Pancreas (tissue), 10 donors: ENCODE results near the gene ADAM15. TPM values are rescaled to one million over a fixed set of nuclear protein-coding genes. Genes with fewer than 3 reads are reported as not detected.

Experiments used
- ATAC-seq, 4 donors: fragments of 200-7000 bp; cut with Tn5 transposase; one replicate each; pipeline versions ENCODE4 v1.8.0 to v1.9.1; 2020; ENCODE audit warnings: mild to moderate bottlenecking in 4 of 4, moderate library complexity in 4 of 4
- DNase-seq, 6 donors: peaks; one replicate each; pipeline ENCODE4 v3.0.0-alpha.2; 2020
- FAIRE-seq: peaks from 2 replicates; lab custom pipeline; 2012; peaks lifted over from hg19 to GRCh38; lab: Jason Lieb, UNC
- H3K27ac ChIP-seq, 4 donors: fragments of 200-600 bp; sonication (generic); 1 replicate in 3 of 4; 2 replicates in 1 of 4; pipeline versions ENCODE4 v1.5.0 to v1.8.0; 2020
- H3K27me3 ChIP-seq, 4 donors: fragments of 200-600 bp; one replicate each; pipeline ENCODE4 v1.8.0; 2021
- H3K36me3 ChIP-seq, 3 donors: fragments of 200-600 bp; sonication (generic) in 1 of 3; one replicate each; pipeline versions ENCODE4 v1.5.0 to v1.8.0; 2020 to 2021
- H3K4me1 ChIP-seq, 3 donors: fragments of 200-600 bp; one replicate each; pipeline ENCODE4 v1.8.0; 2021
- H3K4me3 ChIP-seq, 4 donors: fragments of 200-600 bp; sonication (generic) in 2 of 4; one replicate each; pipeline versions ENCODE4 v1.5.0 to v1.8.0; 2020 to 2021
- H3K9me3 ChIP-seq, 4 donors: fragments of 200-600 bp; one replicate each; pipeline ENCODE4 v1.8.0; 2021
- CTCF ChIP-seq, 4 donors: fragments of 200-600 bp; sonication (generic) in 3 of 4; IDR thresholded peaks; one replicate each; pipeline versions ENCODE4 v1.5.0 to v1.8.0; 2021; ENCODE audit warnings: antibody characterized with exemption in 4 of 4
- WGBS, 2 donors: extraction: QIAGEN DNeasy Blood & Tissue Kit; methylation state at CpG; one replicate each; pipeline ENCODE4 v1.1.7; 2013; 5-methylcytosine and 5-hydroxymethylcytosine counted together
- intact Hi-C, 3 donors: fragments of 100-400 bp; cut with DNase I; formaldehyde crosslinking; loops; one replicate each; pipeline versions ENCODE4 v1.11.1 to v1.14.2; 2022
- polyA plus RNA-seq, 2 donors: library from polyadenylated mRNA; stranded (reverse); fragments of 200-250 nt; gene quantifications; one replicate each; pipeline ENCODE4 v1.2.3, GENCODE V29; 2013
- total RNA-seq, 6 donors: library from RNA; stranded (reverse); fragmentation: NEBNext Ultra II Directional in 4 of 6; extraction: Animal tissue kit (Norgen Biotek cat#: 25700) in 4 of 6; gene quantifications; one replicate each; pipeline versions ENCODE4 v1.2.1 to v1.2.4, GENCODE V29; 2021 to 2023
- donor health status: healthy with polysubstance abuse.
- donor health status: DM: no; HTN: no; CAD: no; lungs with moderate emphysema.
- donor health status: DM: no; HTN: no; CAD: no.
- donor health status: control.
- donor health status: control.
- donor health status: Bipolar disorder and iron deficiency.
- donor health status: DM: yes; HTN: yes; CAD: no.
- donor health status: DM: no; HTN: no; CAD: no.
- donor health status: DM: no; HTN: no; CAD: no.
- donor health status: DM: yes; HTN: yes; CAD: no.

Gene ADAM15
- total and polyA plus RNA-seq, 8 donors, result 23.7 to 125 (median 35.2) TPM

GRCh38 chr1:155057788-155058211 is 6.7 kb downstream of the ADAM15 start:
- peaks cover 0 to 10% (median 0%) of the 10 kb centered on the region in 3 donors for H3K36me3 ChIP-seq
- H3K27me3 ChIP-seq, result no peaks in the 10 kb centered on the region
- no peak overlapping the region for H3K27ac ChIP-seq
- no peaks in the 10 kb centered on the region for H3K9me3 ChIP-seq
- intact Hi-C loops, result no loop called here
- H3K4me1 ChIP-seq, result peaks cover 12 to 15% (median 13%) of the 10 kb centered on the region in 3 donors
- no peak for FAIRE-seq
- peak in 1 of 6 donors; percentile 55 for DNase-seq
- WGBS, 2 donors, result 91 to 95% methylated on average over 13 of the region's 13 CpGs
- no peak overlapping the region for H3K4me3 ChIP-seq
- TF ChIP-seq CTCF (IDR thresholded peaks at IDR 0.05), result no peak
- ATAC-seq, result no peak

GRCh38 chr1:155060736-155061135 is 9.6 kb downstream of the ADAM15 start:
- Histone ChIP-seq H3K36me3 (peaks cover 0 to 10% (median 0%) of the 10 kb centered on the region in 3 donors), H3K27ac (no peak overlapping the region), H3K9me3 (no peaks in the 10 kb centered on the region), H3K4me1 (peaks cover 19 to 23% (median 20%) of the 10 kb centered on the region in 3 donors), H3K4me3 (no peak overlapping the region), H3K27me3 (no peaks in the 10 kb centered on the region)
- 79 to 85% methylated on average over 8 of the region's 8 CpGs for WGBS, 2 donors
- intact Hi-C loops, result no loop called here
- no peak for TF ChIP-seq CTCF (IDR thresholded peaks at IDR 0.05)
- DNase-seq (peak in 2 of 6 donors; percentile 36 to 69), ATAC-seq (no peak), FAIRE-seq (no peak)

GRCh38 chr1:155061381-155062150 is 10.4 kb downstream of the ADAM15 start:
- Histone ChIP-seq H3K4me1 (peaks cover 19 to 23% (median 20%) of the 10 kb centered on the region in 3 donors), H3K27me3 (no peaks in the 10 kb centered on the region), H3K4me3 (no peak overlapping the region), H3K9me3 (no peaks in the 10 kb centered on the region), H3K36me3 (peaks cover 0 to 10% (median 0%) of the 10 kb centered on the region in 3 donors), H3K27ac (no peak overlapping the region)
- peak; percentile 80 to 99 (median 94) for DNase-seq
- ATAC-seq, result peak; percentile 50 to 71 (median 58)
- no peak for FAIRE-seq
- TF ChIP-seq CTCF (IDR thresholded peaks at IDR 0.05), result peak; percentile 96 to 99 (median 98)
- 19 to 24% methylated on average over 21 of the region's 21 CpGs for WGBS, 2 donors
- intact Hi-C loops, result no loop called here

GRCh38 chr1:155062151-155062686 is 11.1 kb downstream of the ADAM15 start:
- FAIRE-seq (no peak), ATAC-seq (no peak), DNase-seq (peak in 5 of 6 donors; percentile 27 to 82 (median 66))
- H3K9me3 ChIP-seq, result no peaks in the 10 kb centered on the region
- TF ChIP-seq CTCF (IDR thresholded peaks at IDR 0.05), result no peak
- WGBS, 2 donors, result 10 to 11% methylated on average over 25 to 29 of the region's 29 CpGs
- H3K4me3 ChIP-seq, result peak overlapping the region in 2 of 4 donors; percentile 64 to 85
- intact Hi-C loops, result no loop called here
- peaks cover 0 to 10% (median 0%) of the 10 kb centered on the region in 3 donors for H3K36me3 ChIP-seq
- no peak overlapping the region for H3K27ac ChIP-seq
- peaks cover 19 to 23% (median 20%) of the 10 kb centered on the region in 3 donors for H3K4me1 ChIP-seq
- H3K27me3 ChIP-seq, result no peaks in the 10 kb centered on the region
